H1 (cell line): Measurements from ENCODE around the gene NXN. TPM values are rescaled to one million over a fixed set of nuclear protein-coding genes. Genes with fewer than 3 reads are reported as not detected.

ENCODE experiments used
- CHD7 ChIP-seq: fragments of 300-600 bp; sonication (generic); IDR thresholded peaks from 2 replicates; pipeline ENCODE4 v1.7.1; 2012; ENCODE audit warnings: low read length, moderate library complexity, mild to moderate bottlenecking, inconsistent platforms; ENCODE audit not compliant: insufficient replicate concordance
- EGR1 ChIP-seq: IDR thresholded peaks from 2 replicates; pipeline ENCODE4 v1.6.1; 2011; ENCODE audit warnings: low read depth, low read length, borderline replicate concordance
- EP300 ChIP-seq, 2 experiments: IDR thresholded peaks; 1 replicate in 1 of 2; 2 replicates in 1 of 2; pipeline ENCODE4 v1.6.1; 2011 to 2012; ENCODE audit warnings: low read depth in 2 of 2, low read length in 2 of 2, mild to moderate bottlenecking in 2 of 2, borderline replicate concordance in 1 of 2, inconsistent platforms in 1 of 2, moderate library complexity in 1 of 2
- POLR2A ChIP-seq, 2 experiments: IDR thresholded peaks; 1 replicate in 1 of 2; 2 replicates in 1 of 2; pipeline ENCODE4 v1.6.1; 2011; ENCODE audit warnings: low read depth in 2 of 2, low read length in 2 of 2, mild to moderate bottlenecking in 2 of 2; ENCODE audit errors: control extremely low read depth in 1 of 2
- POLR2AphosphoS5 ChIP-seq: IDR thresholded peaks from 2 replicates; pipeline ENCODE4 v1.6.1; 2011; ENCODE audit warnings: low read depth, low read length
- RBBP5 ChIP-seq: IDR thresholded peaks from 2 replicates; pipeline ENCODE4 v1.7.1; 2012; ENCODE audit warnings: low read depth, mild to moderate bottlenecking, inconsistent platforms, low read length, moderate library complexity, borderline replicate concordance
- polyA plus RNA-seq, 7 experiments: library from polyadenylated mRNA; depleted of rRNA in 3 of 7; stranded (reverse) in 5 of 7; unstranded in 2 of 7; fragments of >200 nt in 5 of 7; fragments of 200-250 nt in 2 of 7; gene quantifications; 1 replicate in 5 of 7; 2 replicates in 1 of 7; 4 replicates in 1 of 7; pipeline versions ENCODE4 v1.2.1 to v1.2.3, GENCODE V29; 2011 to 2013; ENCODE audit warnings: missing spikeins in 2 of 7, mixed read lengths in 2 of 7
- total RNA-seq: library from RNA; stranded (reverse); fragmentation: NEBNext Ultra II Directional; extraction: Animal tissue kit (Norgen Biotek cat#: 25700); gene quantifications from 2 replicates; pipeline ENCODE4 v1.2.1, GENCODE V29; 2021

NXN gene
- total and polyA plus RNA-seq, 2 of the 8 experiments (the other 6 are each of a cell fraction or from before 2014, with no cell fraction given) = 94.1 to 107 TPM

GRCh38 chr17:802481-802880 is 177.1 kb downstream of the NXN start (continued):
- TF ChIP-seq CHD7 (no peak), POLR2AphosphoS5 (no peak), EGR1 (no peak), EP300 (IDR thresholded peaks at IDR 0.05; ENCODE audit: borderline replicate concordance in 1 of 2, low read depth in 2 of 2, low read length in 2 of 2) (no peak), POLR2A (IDR thresholded peaks at IDR 0.05; ENCODE audit: control extremely low read depth in 1 of 2, low read depth in 2 of 2, low read length in 2 of 2) (no peak), RBBP5 (no peak)
